ENCODE measurements around the gene ITGB4. TPM values are rescaled to one million over a fixed set of nuclear protein-coding genes. Genes with fewer than 3 reads are reported as not detected.

Gene ITGB4
- total and polyA plus RNA-seq, 9 of the 15 experiments (the other 6 are each of a cell fraction or from before 2014, with no cell fraction given): 0.05 to 2.8 (median 0.76) TPM; not detected in 3

GRCh38 chr17:75701288-75701687, 20.0 kb upstream of the ITGB4 start:
- no peak overlapping the region for H3K4me3 ChIP-seq
- H2AFZ ChIP-seq (ENCODE audit: low read depth, low read length): no peak overlapping the region
- ChIA-PET CTCF (ENCODE audit: low intra/inter-chr PET ratio) (no interaction called here), POLR2A (no interaction called here)
- H3K9me3 ChIP-seq (replicated peaks; ENCODE audit: control insufficient read depth, insufficient read depth, low read depth, low read length): no peaks in the 10 kb centered on the region
- H3K9ac ChIP-seq (ENCODE audit: insufficient read depth in 1 of 2, low read depth in 2 of 2, low read length in 2 of 2): no peak overlapping the region
- no peaks in the 10 kb centered on the region for H3K79me2 ChIP-seq (ENCODE audit: control insufficient read depth, insufficient read depth, low read length)
- in situ Hi-C loops (cut with MboI) (no loop called here), intact Hi-C loops (cut with micrococcal nuclease) (no loop called here)
- DNase-seq (ENCODE audit: extremely low read depth in 1 of 4, low spot score in 3 of 4) (no peak), FAIRE-seq (no peak), ATAC-seq (no peak)
- peaks cover 3% of the 10 kb centered on the region for H3K9me1 ChIP-seq (ENCODE audit: control insufficient read depth, insufficient read depth, low read length)
- H3K4me1 ChIP-seq (replicated peaks in 1 of 2; ENCODE audit: control insufficient read depth in 2 of 2, insufficient read depth in 2 of 2, low read length in 2 of 2): peaks cover 5 to 10% of the 10 kb centered on the region in 2 experiments; a peak in 4 of 5 replicates
- TF ChIP-seq SAFB2 (IDR thresholded peaks at IDR 0.05; ENCODE audit: borderline replicate concordance, low read depth, low read length, severe bottlenecking) (no peak), PHF20 (IDR thresholded peaks at IDR 0.05; ENCODE audit: partially characterized antibody) (no peak), ETS2 (tag; IDR thresholded peaks at IDR 0.05; ENCODE audit: borderline replicate concordance, poor library complexity, severe bottlenecking) (no peak), ZNF121 (CRISPR knock-in tag; conservative IDR thresholded peaks at IDR 0.05) (no peak), ZHX1 (conservative IDR thresholded peaks at IDR 0.05; ENCODE audit: low read length) (no peak), TOE1 (IDR thresholded peaks at IDR 0.05; ENCODE audit: borderline replicate concordance) (no peak), TOE1 (CRISPR knock-in tag; IDR thresholded peaks at IDR 0.05; ENCODE audit: borderline replicate concordance, low read depth) (no peak), ZNF592 (IDR thresholded peaks at IDR 0.05) (no peak), DIDO1 (tag; IDR thresholded peaks at IDR 0.05; ENCODE audit: low read depth) (no peak)
- 0 out of 2 replicates have a peak, but pooled peaks cover 2% of the 10 kb centered on the region for H4K20me1 ChIP-seq (replicated peaks; ENCODE audit: control insufficient read depth, insufficient read depth, low read length)
- no peak overlapping the region for H3K4me2 ChIP-seq (ENCODE audit: insufficient read depth, low read length)
- peaks cover 92% of the 10 kb centered on the region for H3K36me3 ChIP-seq (ENCODE audit: control insufficient read depth, insufficient read depth, low read length)
- H3K27me3 ChIP-seq (ENCODE audit: control insufficient read depth in 2 of 2, insufficient read depth in 2 of 2, low read length in 2 of 2): no peaks in the 10 kb centered on the region
- WGBS (ENCODE audit: insufficient coverage, low coverage, missing lambda C conversion rate): 81% methylated on average over 10 of the region's 10 CpGs
- no peak overlapping the region for H3K27ac ChIP-seq (ENCODE audit: extremely low read depth, low read depth, low read length)
- no TSS peak for BruUV-seq (replicated peaks)

All from K562 (cell line).